ENCODE results near the gene DOCK10.
A peak's percentile ranks its signal among the peaks of the same experiment; 100 is the strongest.

DOCK10 gene

GRCh38 chr2:224776795-224777558 lies 265.3 kb downstream of the DOCK10 start:
- no peak for DNase-seq (ENCODE audit: low read depth in 2 of 2)

GRCh38 chr2:224775647-224776046 lies 266.6 kb downstream of the DOCK10 start:
- no peak for DNase-seq (ENCODE audit: low read depth in 2 of 2)

GRCh38 chr2:224774735-224775134 lies 267.5 kb downstream of the DOCK10 start:
- DNase-seq (ENCODE audit: low read depth in 2 of 2) = no peak

GRCh38 chr2:224772494-224772893 lies 269.8 kb downstream of the DOCK10 start:
- no peak for DNase-seq (ENCODE audit: low read depth in 2 of 2)

GRCh38 chr2:224769489-224769888 lies 272.8 kb downstream of the DOCK10 start:
- DNase-seq (ENCODE audit: low read depth in 2 of 2) = no peak

- no peak for DNase-seq (ENCODE audit: low read depth in 2 of 2)
Observed at GRCh38 chr2:224764565-224765236, 277.6 kb downstream of the DOCK10 start.

GRCh38 chr2:224757934-224758548 lies 284.2 kb downstream of the DOCK10 start:
- no peak for DNase-seq (ENCODE audit: low read depth in 2 of 2)

- peak; percentile 58 to 68 for DNase-seq (ENCODE audit: low read depth in 2 of 2)
Observed at GRCh38 chr2:224753743-224754540, 288.3 kb downstream of the DOCK10 start.

- DNase-seq (ENCODE audit: low read depth in 2 of 2) = no peak
Observed at GRCh38 chr2:224751996-224752698, 290.1 kb downstream of the DOCK10 start.

- no peak for DNase-seq (ENCODE audit: low read depth in 2 of 2)
Observed at GRCh38 chr2:224749136-224749535, 293.1 kb downstream of the DOCK10 start.

GRCh38 chr2:224747765-224748164 lies 294.5 kb downstream of the DOCK10 start:
- DNase-seq (ENCODE audit: low read depth in 2 of 2) = no peak

GRCh38 chr2:224736227-224736626 lies 306.0 kb downstream of the DOCK10 start:
- no peak for DNase-seq (ENCODE audit: low read depth in 2 of 2)

- no peak for DNase-seq (ENCODE audit: low read depth in 2 of 2)
Observed at GRCh38 chr2:224734949-224735348, 307.3 kb downstream of the DOCK10 start.

- DNase-seq (ENCODE audit: low read depth in 2 of 2) = no peak
Observed at GRCh38 chr2:224731665-224732064, 310.6 kb downstream of the DOCK10 start.

GRCh38 chr2:224729435-224729834 lies 312.8 kb downstream of the DOCK10 start:
- DNase-seq (ENCODE audit: low read depth in 2 of 2) = no peak

- no peak for DNase-seq (ENCODE audit: low read depth in 2 of 2)
Observed at GRCh38 chr2:224724331-224724730, 317.9 kb downstream of the DOCK10 start.

- DNase-seq (ENCODE audit: low read depth in 2 of 2) = peak; percentile 47 to 50
Observed at GRCh38 chr2:224723586-224724217, 318.6 kb downstream of the DOCK10 start.

- no peak for DNase-seq (ENCODE audit: low read depth in 2 of 2)
Observed at GRCh38 chr2:224722770-224723169, 319.5 kb downstream of the DOCK10 start.

- DNase-seq (ENCODE audit: low read depth in 2 of 2) = no peak
Observed at GRCh38 chr2:224722250-224722649, 320.0 kb downstream of the DOCK10 start.

- DNase-seq (ENCODE audit: low read depth in 2 of 2) = no peak
Observed at GRCh38 chr2:224716921-224717320, 325.3 kb downstream of the DOCK10 start.

GRCh38 chr2:224716201-224716600 lies 326.1 kb downstream of the DOCK10 start, which contains the start of gene CCDC195:
TSS of gene CCDC195 (minus strand) at chr2:224716365. CDS start at chr2:224716365, 0 bp downstream.
- DNase-seq (ENCODE audit: low read depth in 2 of 2) = no peak
